Hepatocyte (in vitro differentiated cells): ENCODE results near the gene DIAPH2.

Experiments used
- CTCF ChIP-seq: fragments of 200-600 bp; sonication (generic); IDR thresholded peaks from 2 replicates; pipeline ENCODE4 v1.5.1; 2016; ENCODE audit warnings: antibody characterized with exemption, mild to moderate bottlenecking; ENCODE audit not compliant: poor library complexity
- EZH2 ChIP-seq: fragments of 200-600 bp; sonication (generic); IDR thresholded peaks from 2 replicates; pipeline ENCODE4 v1.6.1; 2016; ENCODE audit warnings: antibody characterized with exemption, mild to moderate bottlenecking, borderline replicate concordance
- EZH2phosphoT487 ChIP-seq: fragments of 200-600 bp; sonication (generic); IDR thresholded peaks from one replicate; pipeline ENCODE4 v1.6.1; 2018; ENCODE audit warnings: antibody characterized with exemption, mild to moderate bottlenecking, low read depth, moderate library complexity; ENCODE audit not compliant: unreplicated experiment, severe bottlenecking

DNA sequence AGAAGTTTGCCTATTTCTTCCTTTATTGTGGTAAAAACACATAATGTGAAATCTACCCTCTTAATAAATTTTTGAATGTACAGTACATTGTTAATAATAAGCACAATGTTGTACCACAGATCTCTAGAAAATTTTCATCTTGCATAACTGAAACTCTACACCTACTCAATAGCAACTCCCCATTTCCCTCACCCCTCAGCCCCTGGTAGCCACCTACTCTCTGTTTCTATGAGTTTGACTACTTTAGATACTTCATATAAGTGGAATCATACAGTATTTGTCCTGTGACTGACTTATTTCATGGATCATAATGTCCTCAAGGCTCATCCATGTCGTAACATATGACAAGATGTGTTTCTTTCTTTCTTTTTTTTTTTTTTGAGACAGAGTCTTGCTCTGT is 645.5 kb downstream of the DIAPH2 start:
- TF ChIP-seq CTCF (no peak), EZH2 (no peak), EZH2phosphoT487 (no peak)
